ENCODE measurements around the gene LIME1.

The LIME1 gene

DNA sequence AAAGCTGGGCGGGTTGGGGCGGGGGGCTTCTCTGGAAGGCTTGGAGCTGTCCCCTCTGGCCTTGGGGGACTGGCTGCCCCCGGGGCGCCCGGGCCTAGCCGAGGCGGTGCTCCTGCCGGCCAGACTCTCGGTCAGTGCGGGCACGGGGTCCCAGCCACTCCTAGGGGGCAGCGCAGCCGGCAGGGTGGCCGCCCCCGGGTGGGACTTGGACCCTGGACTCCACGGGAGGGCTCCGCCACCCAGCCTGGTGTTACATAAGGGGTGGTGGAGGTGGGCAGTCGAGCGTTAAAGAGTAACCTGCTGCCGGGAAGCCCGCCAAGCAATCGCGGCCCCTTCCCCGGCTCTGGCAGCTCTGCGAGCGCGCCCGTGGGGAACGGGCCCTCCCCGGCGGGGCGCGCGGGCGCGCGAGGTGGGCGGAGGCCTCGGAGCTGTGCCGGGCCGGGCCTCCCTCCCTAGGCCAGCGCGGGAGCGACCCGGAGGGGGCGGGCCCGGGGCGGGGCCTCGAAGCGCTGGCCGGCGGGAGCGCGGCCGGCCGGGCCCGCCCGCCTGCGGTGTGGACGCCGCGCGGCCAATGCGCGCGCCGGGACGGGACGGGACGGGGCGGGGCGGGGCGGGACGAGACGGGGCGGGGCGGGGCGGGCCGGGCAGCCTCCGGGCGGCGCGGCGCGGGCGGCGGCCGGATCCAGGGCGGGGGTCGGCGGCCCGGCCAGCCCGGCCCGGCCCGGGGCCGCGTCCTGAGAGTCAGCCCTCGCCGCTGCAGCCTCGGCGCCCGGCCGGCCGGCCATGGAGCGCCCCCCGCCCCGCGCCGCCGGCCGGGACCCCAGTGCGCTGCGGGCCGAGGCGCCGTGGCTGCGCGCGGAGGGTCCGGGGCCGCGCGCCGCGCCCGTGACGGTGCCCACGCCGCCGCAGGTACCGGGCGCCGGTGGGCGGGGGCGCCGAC is 2.9 kb downstream of the LIME1 start, which contains the start of gene SLC2A4RG:
SLC2A4RG (plus strand) TSS at position 647 of the 940 bp plus-strand sequence; CDS start at position 784, 137 bp downstream.
- peak; percentile 53 for DNase-seq (ENCODE audit: low spot score)

DNA sequence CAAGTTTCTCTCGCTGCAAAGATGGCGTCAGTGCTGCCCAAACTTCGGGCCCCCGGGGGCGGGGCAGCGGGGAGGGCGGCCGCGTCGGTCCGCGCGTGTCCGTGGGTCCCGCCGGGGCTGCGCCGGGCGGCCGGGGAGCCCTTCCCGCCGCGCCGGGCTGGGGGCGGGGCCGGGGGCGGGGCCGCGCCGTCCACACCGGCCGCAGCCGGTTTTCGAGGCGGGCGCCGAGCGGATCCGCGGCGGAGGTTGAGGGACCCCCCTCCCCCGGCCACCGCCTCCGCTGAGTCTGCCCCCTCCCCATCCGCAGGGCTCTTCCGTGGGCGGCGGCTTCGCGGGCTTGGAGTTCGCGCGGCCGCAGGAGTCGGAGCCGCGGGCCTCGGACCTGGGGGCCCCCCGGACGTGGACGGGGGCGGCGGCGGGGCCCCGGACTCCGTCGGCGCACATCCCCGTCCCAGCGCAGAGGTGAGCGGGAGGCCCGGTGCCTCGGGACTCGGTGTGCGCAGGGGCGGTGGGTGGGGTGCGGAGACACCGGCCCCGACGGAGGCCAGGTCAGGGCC is 3.7 kb downstream of the LIME1 start:
- DNase-seq (ENCODE audit: low spot score): no peak

GRCh38 chr20:63740627-63741353 is 4.3 kb downstream of the LIME1 start:
- no peak for DNase-seq (ENCODE audit: low spot score)

GRCh38 chr20:63741354-63741675 is 4.9 kb downstream of the LIME1 start:
- DNase-seq (ENCODE audit: low spot score): no peak

GRCh38 chr20:63741676-63742380 is 5.4 kb downstream of the LIME1 start:
- DNase-seq (ENCODE audit: low spot score): no peak

DNA sequence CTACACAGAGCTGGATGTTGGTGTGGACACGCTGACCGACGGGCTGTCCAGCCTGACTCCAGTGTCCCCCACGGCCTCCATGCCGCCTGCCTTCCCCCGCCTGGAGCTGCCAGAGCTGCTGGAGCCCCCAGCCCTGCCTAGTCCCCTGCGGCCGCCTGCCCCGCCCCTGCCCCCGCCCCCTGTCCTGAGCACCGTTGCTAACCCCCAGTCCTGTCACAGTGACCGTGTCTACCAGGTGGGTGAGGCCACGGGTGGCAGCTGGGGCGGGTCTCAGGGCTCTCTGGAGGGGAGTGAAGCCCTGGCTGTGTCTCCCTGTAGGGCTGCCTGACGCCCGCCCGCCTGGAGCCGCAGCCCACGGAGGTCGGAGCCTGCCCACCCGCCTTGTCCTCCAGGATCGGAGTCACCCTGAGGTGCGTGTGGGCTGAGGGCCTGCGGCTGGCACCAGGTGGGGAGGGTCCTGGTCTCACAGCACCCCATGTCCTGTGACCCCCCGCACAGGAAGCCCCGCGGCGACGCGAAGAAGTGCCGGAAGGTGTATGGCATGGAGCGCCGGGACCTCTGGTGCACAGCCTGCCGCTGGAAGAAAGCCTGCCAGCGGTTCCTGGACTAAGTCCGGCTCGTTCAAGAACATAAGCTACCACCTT is 6.0 kb downstream of the LIME1 start:
- DNase-seq (ENCODE audit: low spot score): no peak

DNA sequence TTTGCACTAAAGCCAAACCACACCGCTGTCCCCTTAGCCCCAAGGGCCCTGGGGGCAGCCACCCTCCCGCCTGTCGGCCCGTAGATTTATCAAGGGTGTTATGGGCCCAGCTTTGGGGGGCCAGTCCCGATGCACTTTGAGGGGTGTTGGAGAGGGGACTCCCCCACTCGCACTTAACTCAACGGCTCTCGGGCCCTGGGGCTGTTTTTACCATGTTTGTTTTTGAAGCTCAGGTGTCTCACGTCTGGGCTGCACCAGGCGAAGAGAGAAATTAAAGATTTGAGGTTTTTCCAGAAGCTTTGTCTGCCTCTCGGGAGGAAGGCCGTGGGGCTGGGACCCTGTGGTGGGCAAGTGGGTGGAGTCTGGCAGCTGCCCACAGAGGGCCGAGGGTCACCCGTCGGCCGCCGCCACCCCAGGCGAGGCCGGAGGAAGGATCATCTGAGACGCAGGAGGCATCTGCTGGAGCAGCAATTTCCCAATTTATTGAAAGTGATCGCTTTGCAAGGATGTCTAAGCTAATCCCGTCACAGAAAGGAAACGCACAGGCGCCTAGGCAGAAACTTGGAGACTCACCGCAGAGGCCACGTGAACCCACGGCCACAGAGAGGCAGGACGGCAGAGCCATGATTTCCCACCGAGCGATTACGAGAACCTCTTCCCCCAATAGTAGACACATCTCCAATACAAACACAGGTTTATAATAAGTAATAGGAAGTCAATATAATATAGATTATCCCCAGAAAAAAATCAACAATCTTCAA is 6.9 kb downstream of the LIME1 start:
- DNase-seq (ENCODE audit: low spot score): no peak

DNA sequence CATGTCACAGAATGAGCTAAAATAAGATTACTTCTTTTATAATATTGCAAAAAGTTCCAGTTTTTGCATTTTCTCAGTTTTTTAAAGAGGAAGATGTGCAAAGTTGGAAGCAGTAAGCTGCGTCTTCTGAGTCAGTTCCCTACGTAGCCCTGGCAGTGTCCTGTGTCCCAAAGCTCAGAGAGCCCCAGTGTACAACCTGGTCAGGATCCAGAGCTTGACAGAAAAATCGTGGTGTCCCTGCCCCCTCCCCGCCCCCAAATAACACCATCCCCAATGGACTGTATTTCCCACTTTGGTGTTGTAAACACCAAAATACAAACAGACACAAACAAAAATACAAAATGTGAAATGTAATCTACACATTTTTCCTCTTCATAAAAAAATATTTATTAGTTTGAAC is 7.7 kb downstream of the LIME1 start:
- DNase-seq (ENCODE audit: low spot score): no peak

DNA sequence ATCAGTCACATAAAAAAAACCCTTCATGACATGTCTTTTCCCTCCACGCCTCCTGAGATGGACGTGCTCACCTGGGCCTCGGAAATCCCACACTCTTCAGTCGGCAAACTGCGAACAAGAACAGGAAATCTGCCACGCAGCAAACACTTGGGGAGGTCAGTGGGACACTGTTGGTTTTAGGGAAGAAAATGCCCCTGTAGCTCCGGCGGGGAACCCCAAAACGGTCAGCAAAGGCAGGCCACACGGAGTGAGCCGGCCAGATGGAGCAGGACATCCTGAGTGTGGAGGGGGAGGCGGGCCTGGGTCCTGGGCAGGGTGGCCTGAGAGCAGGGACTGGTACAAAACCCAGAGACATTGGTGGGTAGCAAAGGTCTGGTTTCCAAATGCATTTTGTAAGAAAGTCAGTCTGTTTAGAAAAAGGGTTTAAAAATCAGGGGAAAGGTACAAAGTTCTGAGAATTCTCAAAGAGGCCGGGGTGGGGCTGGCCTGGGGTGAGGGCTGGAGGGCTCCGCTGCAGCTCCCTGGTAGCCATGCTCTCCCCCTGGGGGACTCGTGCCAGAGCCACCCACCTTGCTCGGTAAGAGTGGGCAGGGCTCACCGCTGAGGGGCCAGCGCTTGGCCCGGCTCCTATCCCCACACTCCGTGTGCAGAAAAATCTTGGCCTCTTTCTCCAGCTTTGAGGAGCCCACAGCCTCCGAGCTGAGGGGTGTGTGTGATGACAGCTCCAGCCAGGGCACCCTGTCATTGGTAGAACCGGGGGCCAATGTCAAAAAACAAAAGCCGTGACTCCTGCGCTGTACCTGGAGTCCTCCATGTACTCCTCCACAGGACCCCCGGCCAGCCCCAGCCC is 8.3 kb downstream of the LIME1 start:
- no peak for DNase-seq (ENCODE audit: low spot score)

DNA sequence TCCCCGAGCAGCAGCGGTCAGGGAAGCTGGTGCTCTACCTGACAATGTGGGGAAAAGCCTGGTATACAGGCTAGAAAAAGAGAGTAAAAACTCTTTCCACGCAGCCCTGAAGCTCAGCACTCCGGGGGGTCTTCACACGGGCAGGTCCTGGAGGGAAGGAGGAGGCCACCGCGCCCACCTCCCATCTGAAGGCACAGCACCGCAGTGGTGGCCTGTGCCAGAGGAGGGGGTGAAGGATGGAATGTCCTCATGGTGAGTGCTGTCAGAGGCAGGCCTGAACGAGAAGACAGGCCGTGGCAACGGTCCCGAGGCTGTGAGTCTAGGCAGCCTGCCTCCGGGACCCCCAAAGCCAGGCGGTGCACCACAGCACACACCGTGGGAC is 9.0 kb downstream of the LIME1 start:
- no peak for DNase-seq (ENCODE audit: low spot score)

GRCh38 chr20:63745961-63746731 is 9.7 kb downstream of the LIME1 start:
- DNase-seq (ENCODE audit: low spot score): no peak

GRCh38 chr20:63746751-63747315 is 10.4 kb downstream of the LIME1 start:
- no peak for DNase-seq (ENCODE audit: low spot score)

GRCh38 chr20:63747622-63748069 is 11.2 kb downstream of the LIME1 start:
- no peak for DNase-seq (ENCODE audit: low spot score)

DNA sequence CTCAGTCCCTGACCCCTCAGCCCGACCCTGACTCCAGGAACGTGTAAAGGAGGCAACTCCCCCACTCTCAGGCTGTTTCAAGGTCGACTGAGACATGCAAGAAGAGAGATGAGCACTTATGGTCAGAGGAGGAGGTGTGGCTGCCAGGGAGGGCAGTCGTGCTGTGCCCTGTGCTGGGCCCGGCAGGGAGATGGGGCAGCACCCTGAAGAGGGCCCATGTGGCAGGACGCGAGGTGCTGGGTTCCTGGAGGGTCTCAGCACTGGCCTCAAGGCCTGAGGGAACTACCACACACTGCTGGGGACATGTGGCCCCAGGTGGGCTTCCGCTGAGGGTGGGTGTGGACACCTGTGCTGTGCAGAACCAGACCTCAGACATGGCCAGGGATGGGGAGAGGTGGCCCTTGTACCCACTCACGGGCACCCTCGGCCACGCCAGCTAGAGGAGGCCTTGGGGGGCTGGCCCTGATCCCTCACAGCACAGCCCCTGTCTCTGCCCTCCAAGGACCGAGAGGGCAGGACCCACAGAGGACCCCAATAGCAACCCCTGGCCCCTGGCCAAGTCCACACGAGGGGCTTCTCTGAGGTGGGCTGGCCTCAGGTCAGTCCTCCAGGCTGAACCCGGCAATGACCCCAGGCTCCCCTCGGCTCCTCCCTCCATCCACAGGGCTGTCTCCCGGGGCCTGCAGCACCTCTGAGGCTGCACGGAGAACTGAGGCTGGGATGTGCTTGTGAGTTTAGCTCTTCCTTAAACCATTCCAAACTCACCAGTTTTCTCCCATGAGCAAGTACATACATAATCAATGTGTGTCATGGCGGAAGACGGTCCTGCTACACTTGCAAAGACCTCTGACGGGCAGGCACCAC is 11.8 kb downstream of the LIME1 start:
- DNase-seq (ENCODE audit: low spot score): no peak

- DNase-seq (ENCODE audit: low spot score): no peak
These were observed 12.4 kb downstream of the LIME1 start for GRCh38 chr20:63748934-63749270.

GRCh38 chr20:63749597-63750508 is 13.4 kb downstream of the LIME1 start:
- no peak for DNase-seq (ENCODE audit: low spot score)

All from activated CD4-positive, alpha-beta T cell treated with anti-CD3 and anti-CD28 coated beads, Interleukin-2, Interleukin-4, amounts not matched to agents 100 ng/mL and 50 ng/mL, durations not matched to agents 16 hours and 8 hours (primary cell).